Stimulated activated CD4-positive, alpha-beta T cell treated with anti-CD3 and anti-CD28 coated beads, Interleukin-1b, Interleukin-23, amount 100 ng/mL, for 1 hour (primary cell): ENCODE results near the gene SULT6B1.
"Not testable (repeated sequence)": the region's sequence is repeated elsewhere in the genome, so short reads cannot be mapped to it uniquely, and the experiment has no call there.

Experiments used
- DNase-seq, 2 donors: peaks; one replicate each; pipeline ENCODE4 v3.0.0-alpha.2; 2020; ENCODE audit warnings: low read depth in 2 of 2

The SULT6B1 gene

DNA sequence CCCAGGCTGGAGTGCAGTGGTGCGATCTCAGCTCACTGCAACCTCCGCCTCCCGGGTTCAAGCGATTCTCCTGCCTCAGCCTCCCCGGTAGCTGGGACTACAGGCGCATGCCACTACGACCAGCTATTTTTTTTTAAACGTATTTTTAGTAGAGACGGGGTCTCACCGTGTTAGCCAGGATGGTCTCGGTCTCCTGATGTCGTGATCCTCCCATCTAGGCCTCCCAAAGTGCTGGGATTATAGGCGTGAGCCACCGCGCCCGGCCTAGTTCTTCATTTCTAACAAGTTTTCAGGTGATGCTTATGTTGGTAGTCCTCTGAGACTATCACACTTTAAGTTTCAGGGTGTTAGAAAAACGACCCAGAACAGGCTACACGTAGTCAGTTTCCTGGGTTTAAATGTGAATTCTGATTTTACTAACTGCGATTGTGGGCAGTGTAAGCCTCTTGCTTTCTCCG is 7.4 kb upstream of the SULT6B1 start:
- DNase-seq = not testable (repeated sequence)

DNA sequence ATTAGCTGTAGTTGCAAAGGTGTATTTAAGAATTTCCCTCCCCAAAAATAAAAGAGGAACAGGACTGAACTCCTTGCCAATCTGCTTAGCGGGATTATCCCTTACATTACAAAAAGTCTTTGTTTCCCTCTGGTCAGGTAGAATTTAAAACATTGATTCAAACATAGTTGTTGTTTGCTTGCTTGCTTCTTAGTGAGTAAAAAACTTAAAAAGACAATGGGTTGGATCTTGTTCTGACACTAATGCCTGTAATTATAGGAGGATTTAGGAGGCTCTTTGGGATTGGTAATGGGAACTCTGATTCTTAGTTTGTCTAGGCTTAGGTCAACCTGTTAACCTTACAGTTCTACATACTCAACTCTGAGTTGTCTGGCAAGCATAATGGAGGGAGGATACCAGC is 4.1 kb upstream of the SULT6B1 start:
- DNase-seq = no peak

DNA sequence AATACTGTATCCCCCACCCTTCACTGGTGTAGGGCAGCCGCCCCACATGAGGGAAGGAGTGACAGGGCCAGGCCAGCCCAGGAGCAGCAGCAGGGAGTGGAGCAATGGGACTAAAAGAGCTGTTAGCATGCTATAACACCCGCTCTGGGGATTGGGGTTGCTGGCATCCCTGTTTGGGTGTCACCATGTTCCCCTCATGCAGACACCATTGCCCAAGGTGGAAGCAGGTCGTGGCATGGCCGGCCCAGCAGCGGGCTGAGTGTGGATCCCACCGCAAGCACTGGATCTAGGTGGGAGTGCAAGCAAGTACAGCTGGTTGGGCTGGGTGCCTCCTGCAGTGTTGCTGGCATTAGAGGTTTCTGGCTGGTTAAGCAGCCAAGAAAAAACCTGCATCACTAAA is 3.3 kb upstream of the SULT6B1 start:
- no peak for DNase-seq

DNA sequence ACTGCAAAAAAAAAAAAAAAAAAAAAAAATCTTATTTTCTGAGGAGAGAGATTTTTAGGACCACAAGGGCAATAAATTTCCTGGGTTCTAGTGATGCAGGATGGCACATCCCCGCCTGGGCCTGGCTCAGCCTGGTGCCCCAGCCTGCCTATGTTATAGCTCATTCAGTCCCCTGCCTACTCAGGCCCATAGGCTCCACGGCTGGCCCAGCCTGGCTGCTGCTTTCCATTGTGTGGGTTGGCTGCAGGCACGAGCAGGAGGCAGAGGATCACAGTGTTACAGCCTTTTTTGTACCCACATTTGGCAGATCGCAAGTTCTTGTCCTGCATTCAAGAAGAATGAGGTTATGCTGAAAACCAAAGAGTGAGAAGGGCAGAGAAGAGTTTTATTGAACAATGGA is 2.8 kb upstream of the SULT6B1 start:
- DNase-seq = no peak

DNA sequence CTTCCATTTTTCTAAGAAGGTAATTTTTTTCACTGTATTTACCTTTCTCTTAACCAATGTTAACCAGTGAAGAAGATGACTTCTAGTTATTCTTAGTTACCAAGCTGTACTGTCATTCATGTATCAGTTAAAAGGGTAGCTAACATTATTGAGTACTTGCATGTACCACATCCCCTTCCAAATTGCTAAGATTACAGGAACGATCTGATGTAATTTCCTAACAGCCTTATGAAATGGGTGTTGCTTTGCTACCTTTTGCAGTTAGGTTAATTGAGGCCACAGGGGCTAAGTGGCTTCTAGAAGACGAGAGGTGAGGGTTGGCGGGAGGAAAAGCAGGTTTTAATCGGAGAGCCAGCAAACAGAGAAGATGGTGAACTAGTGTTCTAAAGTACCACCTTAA is 1.8 kb upstream of the SULT6B1 start:
- DNase-seq = no peak

DNA sequence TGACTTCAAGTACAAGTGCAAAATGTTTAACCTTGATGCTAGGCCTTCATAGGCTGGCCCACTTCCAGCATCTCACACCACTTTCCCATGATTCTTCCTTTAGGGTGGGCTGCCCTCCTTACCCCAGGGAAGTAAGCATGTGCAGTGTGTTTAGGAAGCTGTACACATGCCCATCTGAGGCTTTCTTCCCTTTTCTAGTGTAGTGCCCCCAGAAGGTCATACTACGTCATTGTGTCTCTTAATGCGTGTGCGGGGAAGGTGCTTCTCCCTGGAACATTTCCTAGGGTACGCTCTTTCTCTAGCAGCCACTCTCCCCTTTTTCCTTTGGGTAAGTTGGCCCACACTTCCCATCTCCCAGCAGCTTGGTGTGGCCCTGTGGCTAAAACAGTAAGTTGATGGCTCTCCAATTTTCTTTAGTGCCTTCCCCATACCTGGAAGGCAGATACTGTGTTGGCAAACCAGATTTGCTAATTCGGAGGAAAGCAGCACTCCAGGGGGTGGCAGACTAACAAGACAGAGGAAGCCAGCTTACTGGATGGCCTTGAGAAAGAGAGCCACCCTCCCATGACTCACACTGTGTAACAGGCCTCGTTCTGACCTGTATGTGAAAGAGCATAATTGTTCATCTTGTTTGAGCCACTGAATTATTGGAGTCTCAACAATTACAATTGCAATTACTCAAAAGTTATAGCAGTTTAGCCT is 1.1 kb upstream of the SULT6B1 start:
- DNase-seq = no peak

DNA sequence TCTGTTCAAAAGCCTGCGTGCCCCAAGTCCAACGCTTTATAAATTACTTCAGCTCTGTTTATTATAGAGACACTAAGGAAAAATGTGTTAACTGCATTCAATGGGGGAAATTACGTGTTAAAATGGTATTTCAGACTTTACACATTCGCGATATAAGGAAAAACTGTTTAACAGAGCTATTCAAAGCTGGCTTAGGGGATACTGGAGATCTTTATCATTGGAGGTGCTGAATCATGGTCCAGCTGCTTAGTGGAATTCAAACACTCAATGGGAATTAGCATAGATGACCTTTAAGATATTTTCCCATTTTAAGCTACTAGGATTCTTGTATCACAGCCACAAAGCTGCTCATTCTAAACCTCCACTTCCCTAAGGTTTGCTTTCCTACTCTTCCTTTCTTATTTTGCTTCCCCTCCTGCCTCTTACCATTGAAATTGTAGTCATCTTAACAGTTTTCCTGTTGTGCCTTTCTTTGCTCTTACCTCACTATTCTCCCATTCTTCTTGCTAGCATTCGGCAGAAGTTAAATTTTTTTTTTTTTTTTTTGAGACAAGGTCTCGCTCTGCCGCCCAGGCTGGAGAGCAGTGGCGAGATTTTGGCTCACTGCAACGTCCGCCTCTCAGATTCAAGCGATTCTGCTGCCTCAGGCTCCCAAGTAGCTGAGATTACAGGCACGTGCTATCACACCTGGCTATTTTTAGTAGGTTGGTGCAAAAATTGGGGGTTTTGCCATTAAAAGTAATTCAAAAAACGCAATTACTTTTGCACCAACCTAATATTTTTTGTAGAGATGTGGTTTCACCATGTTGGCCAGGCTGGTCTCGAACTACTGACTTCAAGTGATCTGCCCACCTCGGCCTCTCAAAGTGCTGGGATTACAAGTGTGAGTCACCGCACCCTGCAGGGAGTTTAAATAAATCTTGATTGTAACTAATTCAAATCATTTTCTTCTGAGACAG is 6.5 kb downstream of the SULT6B1 start:
- no peak for DNase-seq

DNA sequence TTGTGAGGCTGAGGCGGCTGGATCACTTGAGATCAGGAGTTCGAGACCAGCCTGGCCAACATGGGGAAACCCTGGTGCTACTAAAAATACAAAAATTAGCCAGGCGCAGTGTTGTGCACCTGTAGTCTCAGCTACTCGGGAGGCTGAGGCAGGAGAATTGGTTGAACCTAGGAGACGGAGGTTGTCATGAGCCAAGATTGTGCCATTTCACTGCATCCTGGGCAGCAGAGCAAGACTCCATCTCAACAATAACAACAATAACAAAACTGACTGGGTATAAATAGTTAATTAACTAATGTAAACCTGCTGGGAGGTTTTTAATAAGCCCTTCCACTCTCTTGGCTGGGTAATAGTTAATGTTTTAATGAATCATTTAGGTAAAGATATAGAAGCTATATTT is 7.8 kb downstream of the SULT6B1 start:
- DNase-seq = no peak

DNA sequence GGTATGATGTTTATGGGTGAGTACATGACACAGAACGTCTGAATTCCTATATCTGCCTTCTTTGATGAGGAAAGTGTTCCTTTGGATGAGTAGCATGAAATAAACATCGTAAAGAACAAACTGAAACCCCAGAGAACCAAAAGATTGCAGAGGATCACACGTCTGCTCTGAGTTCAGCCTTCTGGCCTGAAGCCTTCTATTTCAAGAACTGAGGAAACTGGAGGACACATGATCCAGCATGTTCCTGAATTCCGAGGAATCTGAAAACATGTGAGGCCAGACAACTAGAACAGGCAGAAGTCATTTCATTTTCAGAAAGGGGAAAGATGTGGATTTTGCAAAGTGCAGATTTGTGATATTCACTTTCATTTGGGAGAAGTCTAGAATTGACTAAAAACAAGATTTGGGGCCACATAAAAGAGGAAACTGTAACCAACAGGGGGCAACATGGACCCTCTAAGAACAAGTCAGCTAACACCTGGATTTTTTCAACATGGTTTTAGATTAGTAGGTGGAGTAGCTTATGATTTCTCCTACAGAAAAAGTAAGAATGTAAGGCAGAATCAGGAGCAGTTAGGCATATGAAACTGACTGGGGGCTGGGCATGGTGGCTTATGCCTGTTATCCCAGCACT is 8.3 kb downstream of the SULT6B1 start:
- no peak for DNase-seq

DNA sequence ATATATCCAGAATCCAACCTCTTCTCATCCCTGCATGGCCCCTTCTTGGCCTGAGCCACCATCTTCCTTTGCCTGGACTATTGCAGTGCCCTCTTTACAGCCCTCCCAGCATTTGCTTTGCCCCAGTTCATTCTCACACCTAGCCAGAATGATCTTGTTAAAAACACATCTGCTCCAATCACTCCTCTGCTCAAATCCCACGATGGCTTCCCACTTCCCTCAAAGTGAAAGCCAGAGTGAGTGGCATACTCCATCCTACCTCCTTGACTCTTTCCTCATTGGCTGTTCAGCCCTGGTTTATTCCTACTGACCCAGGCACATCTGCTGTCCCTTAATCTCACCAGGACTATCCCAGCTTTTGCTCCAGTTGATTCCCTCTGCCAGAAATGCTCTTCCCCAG is 14.7 kb downstream of the SULT6B1 start:
- DNase-seq = no peak

DNA sequence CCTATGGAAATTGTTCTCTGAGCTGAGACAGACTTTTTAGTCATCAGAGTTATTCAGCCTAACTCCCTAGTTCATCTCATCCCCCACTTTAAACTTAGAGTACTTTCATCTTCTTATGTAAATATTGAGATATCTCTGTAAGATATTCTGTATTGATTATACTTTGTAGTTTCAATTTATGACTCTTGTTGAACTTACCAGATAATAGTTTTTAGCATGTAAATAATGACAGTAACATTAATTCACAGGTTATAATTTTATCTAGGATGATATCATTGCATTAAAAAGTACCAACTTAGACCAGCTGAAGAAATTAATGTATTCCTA is 16.9 kb downstream of the SULT6B1 start:
- DNase-seq = no peak

DNA sequence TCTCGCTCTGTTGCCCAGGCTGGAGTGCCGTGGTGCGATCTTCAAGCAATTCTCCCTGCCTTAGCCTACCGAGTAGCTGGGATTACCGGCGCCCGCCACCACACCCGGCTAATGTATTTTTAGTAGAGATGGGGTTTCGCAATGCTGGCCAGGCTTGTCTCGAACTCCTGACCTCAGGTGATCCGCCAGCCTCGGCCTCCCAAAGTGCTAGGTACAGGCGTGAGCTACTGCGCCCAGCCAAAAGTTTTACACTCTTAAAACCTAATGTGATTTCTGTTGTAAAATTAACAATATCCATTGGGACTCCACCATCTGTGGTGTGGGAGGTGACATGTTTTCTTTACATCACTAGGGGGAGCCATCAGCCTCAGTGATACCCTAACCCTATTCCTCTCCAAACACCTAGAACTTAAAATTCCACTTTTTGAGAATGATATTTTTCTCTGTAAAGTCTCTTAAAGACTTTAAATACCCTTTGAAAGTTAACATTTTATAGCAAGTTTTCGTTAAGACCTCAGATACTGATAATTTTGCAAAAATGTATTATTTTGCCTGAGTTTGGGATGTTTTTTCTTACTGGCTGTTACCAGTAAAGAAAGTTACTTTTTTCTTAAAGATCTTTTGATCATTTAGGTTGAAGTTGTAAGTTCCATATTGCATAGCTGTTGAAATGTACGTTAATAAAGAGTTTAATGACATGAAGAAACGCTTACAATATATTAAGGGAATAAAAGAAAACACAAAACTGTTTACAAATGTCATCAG is 20.1 kb downstream of the SULT6B1 start:
- DNase-seq = no peak

DNA sequence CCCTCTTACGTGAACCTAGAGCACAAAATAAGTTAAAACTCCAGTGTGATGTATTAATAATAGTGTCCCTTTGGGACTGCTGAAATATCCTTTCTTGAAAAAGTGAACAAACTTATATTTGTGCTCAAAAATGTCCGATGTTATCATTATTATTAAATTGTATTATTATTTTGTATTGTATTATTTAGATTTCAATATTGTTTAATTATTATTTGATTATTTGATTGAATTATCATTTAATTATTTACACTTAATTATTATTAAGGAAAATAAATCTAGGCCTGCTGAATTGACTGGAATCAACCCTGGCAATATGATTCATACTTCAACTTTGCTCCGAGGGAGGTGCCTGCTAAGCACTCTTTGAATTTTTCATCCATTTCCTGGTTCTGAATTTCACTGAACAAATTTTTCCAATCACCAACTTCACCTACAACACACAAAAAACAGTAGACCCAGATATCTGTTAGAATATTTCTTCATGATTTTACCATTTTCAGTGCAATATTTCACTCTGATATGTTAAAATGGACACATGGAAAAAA is 20.8 kb downstream of the SULT6B1 start:
- DNase-seq = no peak

DNA sequence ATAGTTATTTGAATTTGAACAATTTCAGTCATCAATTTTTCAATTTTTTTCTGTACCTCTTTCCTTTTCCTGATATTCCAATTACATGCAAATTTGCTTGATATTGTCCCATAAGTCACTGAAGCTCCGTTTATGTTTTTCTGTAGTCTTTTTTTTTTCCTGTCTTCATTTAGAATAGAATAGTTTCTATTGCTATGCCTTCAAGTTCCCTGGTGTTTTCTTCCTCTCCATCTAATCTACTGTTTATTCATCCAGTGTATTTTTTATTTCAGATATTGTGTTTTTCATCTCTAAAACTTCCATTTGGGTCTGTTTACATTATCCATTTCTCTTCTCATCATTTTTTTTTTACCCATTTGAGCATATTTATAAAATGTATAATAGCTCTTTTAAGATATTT is 23.7 kb downstream of the SULT6B1 start:
- no peak for DNase-seq

DNA sequence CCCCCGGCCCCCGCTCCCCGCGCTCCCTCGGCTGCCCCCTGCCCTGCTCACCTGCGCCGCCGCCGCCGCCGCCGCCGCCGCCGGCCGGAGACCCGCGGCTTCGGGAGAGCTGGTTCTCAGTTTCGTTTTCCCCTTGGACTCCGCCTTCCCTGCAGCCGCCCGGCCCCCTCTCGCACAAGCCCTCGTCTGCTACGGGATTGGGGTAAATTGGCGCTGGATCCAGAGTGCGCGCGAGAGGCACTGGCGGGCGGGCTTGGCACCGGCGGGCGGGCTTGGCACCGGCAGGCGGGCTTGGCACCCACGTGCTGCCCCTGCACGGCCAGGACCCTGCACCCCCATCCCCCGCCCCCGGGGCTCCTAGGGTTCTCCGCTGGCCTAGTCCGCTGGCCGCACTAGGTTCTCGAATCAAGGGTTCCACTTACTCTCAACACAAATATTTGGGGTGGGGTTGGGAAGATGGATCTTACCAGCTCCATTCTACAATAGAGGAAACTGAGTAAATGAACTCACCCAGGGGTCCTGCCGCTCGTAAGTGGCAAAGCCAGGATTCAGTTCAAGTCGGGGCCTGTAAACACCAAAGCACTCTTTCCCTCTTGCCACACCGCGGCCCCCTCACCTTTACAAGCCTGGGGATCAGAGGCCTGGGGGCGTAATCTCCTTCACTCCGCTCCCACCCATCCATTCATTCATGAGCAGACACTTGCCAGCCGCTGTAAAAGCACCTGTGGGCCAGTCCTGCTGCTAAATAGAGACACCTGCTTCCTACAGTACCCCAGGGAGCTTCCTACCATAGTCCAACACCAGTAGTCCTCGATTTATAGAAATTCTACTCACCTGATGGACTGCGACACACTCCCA is 31.4 kb downstream of the SULT6B1 start, which contains the start of gene EIF2AK2:
Gene EIF2AK2, minus strand, starts transcription at position 124 of the 858 bp plus-strand sequence. CDS start 9,174 bp downstream, outside the sequence.
- DNase-seq = peak; percentile 29 to 53

DNA sequence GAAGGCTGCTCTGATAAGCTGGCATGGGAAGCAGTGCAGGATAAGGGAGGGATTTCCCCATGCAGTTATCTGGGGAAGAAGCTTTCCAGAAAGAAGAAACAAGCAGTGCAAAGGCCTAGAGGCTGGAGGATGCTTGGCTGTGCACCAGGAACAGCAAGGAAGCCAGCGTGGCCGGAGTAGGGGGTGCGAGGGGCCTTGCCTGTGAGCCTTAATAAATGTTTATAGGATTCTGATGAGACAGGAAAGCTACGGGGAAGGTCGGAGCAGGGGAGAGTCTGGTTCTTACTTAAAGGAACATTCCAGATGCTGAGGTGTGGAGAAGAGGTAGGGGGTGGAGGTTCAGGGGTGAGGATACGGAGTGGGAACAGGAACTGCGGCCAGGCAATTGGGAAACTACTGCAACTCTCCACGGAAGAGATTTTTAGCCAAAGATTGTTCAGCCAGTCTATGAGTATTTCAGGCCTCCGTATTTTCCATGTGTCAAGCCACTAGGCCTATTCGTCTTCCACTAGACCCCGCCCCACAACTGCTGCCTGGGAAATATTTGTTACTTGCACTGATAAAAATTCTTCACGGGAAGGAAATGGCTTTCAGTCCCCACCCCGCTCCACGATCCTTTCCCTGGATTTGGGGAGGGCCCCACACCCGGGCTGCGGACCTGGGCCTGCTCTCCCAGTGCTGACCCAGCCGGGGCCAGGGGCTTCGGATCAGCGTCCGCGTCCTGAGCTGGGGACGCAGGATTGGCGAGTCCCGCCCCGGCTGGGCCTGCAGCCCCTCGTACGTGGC is 32.2 kb downstream of the SULT6B1 start:
- peak in 1 of 2 donors; percentile 4 for DNase-seq

DNA sequence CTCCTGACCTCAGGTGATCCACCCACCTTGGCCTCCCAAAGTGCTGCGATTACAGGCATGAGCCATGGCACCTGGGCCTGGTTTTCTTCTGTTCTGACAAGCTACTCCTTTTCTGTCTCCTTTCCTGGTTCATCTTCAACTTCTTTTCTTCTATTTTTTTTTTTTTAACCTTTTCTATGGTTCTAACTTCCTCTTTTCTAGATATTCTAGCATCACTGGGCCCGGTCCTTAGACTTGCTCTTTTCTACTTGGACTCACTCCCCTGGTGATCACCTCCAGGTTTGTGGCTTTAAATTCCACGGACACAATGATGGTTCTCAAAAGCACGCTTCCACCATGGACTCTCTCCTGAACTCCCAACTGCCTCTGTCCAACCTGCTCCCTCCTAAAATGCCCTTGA is 33.7 kb downstream of the SULT6B1 start:
- no peak for DNase-seq

DNA sequence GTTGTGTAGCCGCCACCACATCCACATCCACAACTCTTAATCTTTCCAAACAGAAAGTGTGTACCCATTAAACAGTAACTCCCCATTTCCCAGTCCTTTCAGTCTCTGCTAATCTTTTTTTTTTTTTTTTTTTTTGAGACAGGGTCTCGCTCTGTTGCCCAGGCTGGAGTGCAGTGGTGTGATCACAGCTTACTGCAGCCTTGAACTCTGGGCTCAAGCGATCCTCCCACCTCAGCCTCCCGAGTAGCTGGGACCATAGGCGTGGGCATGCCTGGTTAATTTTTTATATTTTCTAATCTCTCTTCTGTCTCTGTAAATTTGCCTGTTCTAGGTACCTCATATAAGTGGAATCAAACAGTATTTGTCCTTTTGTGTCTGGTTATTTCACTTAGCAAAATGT is 35.2 kb downstream of the SULT6B1 start:
- DNase-seq = no peak

DNA sequence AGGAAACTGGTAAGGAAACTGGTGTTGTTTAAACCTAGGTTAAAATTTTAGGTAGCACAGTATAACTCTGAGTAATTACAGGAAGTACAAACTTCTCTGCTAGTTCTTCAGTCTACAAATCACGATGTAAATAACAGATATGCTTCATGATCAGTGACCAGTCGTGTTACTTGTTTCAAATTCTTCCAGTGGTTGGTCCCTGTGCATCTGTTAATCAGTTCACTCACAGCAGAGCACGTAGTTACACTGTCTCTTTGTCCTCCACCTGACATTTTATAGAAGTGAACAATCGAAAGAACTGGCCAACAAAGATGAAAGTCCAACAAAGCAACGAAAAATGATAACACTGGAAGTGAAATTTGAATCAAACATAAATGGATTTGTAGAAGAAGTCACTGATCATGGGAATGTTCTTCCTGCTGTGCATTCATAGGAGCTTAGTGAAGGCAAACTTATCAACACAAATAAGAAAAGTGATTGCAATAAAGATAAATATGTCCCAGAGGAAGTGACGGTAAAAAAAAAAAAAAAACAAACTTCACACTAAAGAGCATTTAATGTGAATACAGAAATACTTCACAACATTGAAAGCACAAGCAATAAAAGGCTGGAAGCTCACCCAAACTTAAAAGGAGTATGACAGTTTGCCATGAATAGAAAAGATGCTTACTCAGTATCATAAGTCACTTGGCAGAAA is 38.7 kb downstream of the SULT6B1 start:
- DNase-seq = no peak
